Measurements from ENCODE around the gene TMEM108. TPM values are rescaled to one million over a fixed set of nuclear protein-coding genes. Genes with fewer than 3 reads are reported as not detected.

Gene TMEM108
- total RNA-seq, 4 donors from 2014 or later: 2.6 to 9.2 (median 4.6) TPM

DNA sequence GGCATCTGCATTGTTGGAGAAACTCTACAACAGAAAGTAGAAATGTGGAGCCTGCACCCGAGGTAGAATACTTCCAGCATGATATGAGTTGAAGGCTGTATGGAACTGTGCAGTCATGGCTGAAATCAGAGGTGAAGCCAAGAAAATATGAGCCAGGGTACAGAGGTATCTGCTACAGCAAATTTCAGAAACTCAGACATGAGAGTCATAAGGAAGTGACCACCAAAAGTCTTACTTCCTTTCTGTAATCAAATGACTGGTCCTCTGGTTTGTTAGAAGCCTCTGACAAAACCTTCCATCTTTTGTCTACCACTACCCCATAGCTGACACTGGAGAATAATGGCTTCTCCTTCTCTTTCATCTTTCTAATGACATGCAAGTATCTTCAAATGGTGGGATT is 159.4 kb downstream of the TMEM108 start:
- intact Hi-C loops (cut with DNase I): no loop called here
- WGBS, 2 donors: 80 to 100% methylated on average over 1 of the region's 1 CpG
- H3K36me3 ChIP-seq: no peaks in the 10 kb centered on the region

DNA sequence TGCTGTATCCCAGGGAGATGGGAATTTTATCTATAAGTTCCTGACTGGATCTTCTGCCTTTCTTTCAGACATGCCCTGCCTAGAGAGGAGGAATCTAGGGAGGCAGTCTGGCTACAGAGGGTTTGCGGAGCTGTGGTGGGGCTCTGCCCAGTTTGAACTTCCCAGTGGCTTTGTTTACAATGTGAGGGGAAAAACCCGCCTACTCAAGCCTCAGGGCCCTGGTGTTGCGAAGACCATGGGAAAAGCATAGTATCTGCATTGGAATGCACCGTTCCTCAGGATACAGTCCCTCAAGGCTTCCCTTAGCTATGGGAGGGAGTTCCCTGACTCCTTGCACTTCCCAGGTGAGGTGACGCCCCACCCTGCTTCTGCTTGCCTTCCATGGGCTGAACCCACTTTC is 168.7 kb downstream of the TMEM108 start:
- peaks cover 10% of the 10 kb centered on the region in 2 donors for H3K4me1 ChIP-seq
- H3K4me3 ChIP-seq (replicated peaks in 1 of 3): no peak overlapping the region
- H3K27me3 ChIP-seq: no peaks in the 10 kb centered on the region
- 55 to 93% methylated on average over 4 to 5 of the region's 5 CpGs for WGBS, 2 donors
- TF ChIP-seq POLR2A (IDR thresholded peaks at IDR 0.05): no peak
- TF ChIP-seq, protein P1, sequence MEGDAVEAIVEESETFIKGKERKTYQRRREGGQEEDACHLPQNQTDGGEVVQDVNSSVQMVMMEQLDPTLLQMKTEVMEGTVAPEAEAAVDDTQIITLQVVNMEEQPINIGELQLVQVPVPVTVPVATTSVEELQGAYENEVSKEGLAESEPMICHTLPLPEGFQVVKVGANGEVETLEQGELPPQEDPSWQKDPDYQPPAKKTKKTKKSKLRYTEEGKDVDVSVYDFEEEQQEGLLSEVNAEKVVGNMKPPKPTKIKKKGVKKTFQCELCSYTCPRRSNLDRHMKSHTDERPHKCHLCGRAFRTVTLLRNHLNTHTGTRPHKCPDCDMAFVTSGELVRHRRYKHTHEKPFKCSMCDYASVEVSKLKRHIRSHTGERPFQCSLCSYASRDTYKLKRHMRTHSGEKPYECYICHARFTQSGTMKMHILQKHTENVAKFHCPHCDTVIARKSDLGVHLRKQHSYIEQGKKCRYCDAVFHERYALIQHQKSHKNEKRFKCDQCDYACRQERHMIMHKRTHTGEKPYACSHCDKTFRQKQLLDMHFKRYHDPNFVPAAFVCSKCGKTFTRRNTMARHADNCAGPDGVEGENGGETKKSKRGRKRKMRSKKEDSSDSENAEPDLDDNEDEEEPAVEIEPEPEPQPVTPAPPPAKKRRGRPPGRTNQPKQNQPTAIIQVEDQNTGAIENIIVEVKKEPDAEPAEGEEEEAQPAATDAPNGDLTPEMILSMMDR (IDR thresholded peaks at IDR 0.05): no peak
- no peaks in the 10 kb centered on the region for H3K36me3 ChIP-seq
- no peak for DNase-seq
- H3K9me3 ChIP-seq: no peaks in the 10 kb centered on the region
- H3K27ac ChIP-seq: no peak overlapping the region
- intact Hi-C loops (cut with DNase I): no loop called here

More for the DNA sequence above, 159.4 kb downstream of the TMEM108 start:
- Histone ChIP-seq H3K4me1 (no peaks in the 10 kb centered on the region), H3K9me3 (no peaks in the 10 kb centered on the region), H3K27ac (no peak overlapping the region), H3K27me3 (no peaks in the 10 kb centered on the region), H3K4me3 (replicated peaks in 1 of 3) (no peak overlapping the region)
- no peak for TF ChIP-seq POLR2A (IDR thresholded peaks at IDR 0.05)
- TF ChIP-seq, protein P1 (IDR thresholded peaks at IDR 0.05): no peak
- DNase-seq: no peak

DNA sequence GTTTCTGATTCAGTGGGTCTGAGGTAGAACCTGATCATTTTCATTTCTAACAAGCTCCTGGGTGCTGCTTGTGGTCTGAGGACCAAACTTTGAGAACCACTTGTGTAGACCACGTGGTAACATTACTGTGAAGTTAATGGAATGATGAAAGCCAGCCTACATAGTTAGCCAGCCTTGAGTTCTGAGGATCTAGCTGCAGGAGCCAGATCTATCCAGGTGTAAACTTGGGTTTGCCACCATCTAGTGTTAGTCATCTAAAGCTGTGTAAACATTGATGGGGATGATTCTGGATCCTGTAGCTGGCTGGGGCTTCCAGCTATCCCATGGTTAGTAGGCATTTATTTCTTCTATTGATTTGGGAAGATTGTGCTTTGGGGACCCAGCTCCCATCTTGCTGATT is 170.0 kb downstream of the TMEM108 start:
- Histone ChIP-seq H3K9me3 (no peaks in the 10 kb centered on the region), H3K36me3 (no peaks in the 10 kb centered on the region), H3K27me3 (no peaks in the 10 kb centered on the region), H3K4me1 (peaks cover 10 to 13% of the 10 kb centered on the region in 2 donors), H3K4me3 (replicated peaks in 1 of 3) (no peak overlapping the region), H3K27ac (no peak overlapping the region)
- WGBS, 2 donors: 39 to 64% methylated on average over 1 of the region's 1 CpG
- DNase-seq: no peak
- TF ChIP-seq, protein P1 (IDR thresholded peaks at IDR 0.05): no peak
- TF ChIP-seq POLR2A (IDR thresholded peaks at IDR 0.05): no peak
- intact Hi-C loops (cut with DNase I): no loop called here

DNA sequence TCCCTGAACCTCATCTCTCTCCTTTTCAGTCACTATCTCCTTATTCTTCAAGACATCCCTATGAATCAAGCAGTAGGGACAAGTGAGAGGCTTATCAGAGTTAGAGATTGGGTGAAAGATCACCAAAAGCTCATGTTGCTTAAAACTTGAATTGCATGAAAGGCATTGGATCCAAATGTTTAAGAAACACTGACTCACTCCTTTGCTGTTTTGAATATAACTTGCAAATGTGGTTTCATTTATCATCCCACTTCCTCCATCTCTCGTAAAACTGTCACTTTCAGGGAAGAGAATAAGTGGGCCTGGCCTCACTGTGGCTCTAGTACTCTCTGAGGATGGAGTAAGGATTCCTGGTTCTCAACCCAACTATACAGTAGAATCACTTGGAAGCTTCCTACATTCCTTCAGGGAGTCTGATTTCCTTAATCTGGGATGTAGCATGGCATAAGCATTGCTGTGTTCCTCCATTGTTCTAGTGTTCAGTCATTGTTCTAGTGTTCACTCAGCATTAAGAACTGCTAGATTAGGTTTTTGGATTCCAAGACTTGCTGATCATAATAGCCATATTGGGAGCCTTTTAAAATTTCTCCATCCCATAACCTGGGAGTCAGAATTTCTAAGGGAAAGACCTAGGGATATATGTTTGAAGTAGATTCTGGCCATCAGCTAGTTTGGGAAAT is 171.8 kb downstream of the TMEM108 start:
- intact Hi-C loops (cut with DNase I): no loop called here
- H3K4me3 ChIP-seq (replicated peaks in 1 of 3): no peak overlapping the region
- no peak overlapping the region for H3K27ac ChIP-seq
- peaks cover 10 to 23% of the 10 kb centered on the region in 2 donors for H3K4me1 ChIP-seq
- H3K36me3 ChIP-seq: no peaks in the 10 kb centered on the region
- DNase-seq: no peak
- no peaks in the 10 kb centered on the region for H3K9me3 ChIP-seq
- H3K27me3 ChIP-seq: no peaks in the 10 kb centered on the region
- TF ChIP-seq POLR2A (IDR thresholded peaks at IDR 0.05): no peak
- TF ChIP-seq, protein P1 (IDR thresholded peaks at IDR 0.05): no peak
- WGBS, 2 donors: 78 to 81% methylated on average over 1 of the region's 1 CpG

DNA sequence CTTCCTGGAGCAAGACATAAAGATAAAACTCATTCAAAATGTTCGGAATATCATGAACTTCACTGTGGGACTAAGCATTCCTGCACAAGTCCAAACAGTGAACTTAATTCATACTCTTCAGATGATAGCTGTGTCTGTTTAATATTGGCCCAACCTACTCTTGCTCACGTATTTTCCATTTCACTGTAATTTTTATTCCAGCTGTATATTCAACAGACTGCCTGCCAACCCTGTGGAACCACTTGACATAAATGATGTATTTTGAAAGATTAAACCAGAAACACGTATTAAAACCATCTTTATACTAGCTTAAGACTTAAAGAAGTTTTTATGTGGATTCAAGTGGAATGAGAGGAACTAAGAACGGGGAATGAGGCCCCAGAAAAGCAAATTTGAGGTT is 172.5 kb downstream of the TMEM108 start:
- H3K27me3 ChIP-seq: no peaks in the 10 kb centered on the region
- intact Hi-C loops (cut with DNase I): no loop called here
- no peak for DNase-seq
- no peaks in the 10 kb centered on the region for H3K9me3 ChIP-seq
- H3K36me3 ChIP-seq: no peaks in the 10 kb centered on the region
- 85 to 89% methylated on average over 4 of the region's 4 CpGs for WGBS, 2 donors
- no peak for TF ChIP-seq POLR2A (IDR thresholded peaks at IDR 0.05)
- TF ChIP-seq, protein P1 (IDR thresholded peaks at IDR 0.05): no peak
- no peak overlapping the region for H3K27ac ChIP-seq
- peaks cover 10 to 23% of the 10 kb centered on the region in 2 donors for H3K4me1 ChIP-seq
- no peak overlapping the region for H3K4me3 ChIP-seq (replicated peaks in 1 of 3)

Data from thyroid gland (tissue), 4 donors.